HG03135 (cell line): ENCODE results near the gene F13A1.

Experiments used
- ATAC-seq: cut with Tn5 transposase; IDR thresholded peaks from one replicate; pipeline ENCODE4 v1.9.1; 2021; ENCODE audit warnings: mild to moderate bottlenecking, moderate library complexity; ENCODE audit not compliant: unreplicated experiment

Gene F13A1

GRCh38 chr6:6195080-6195479 lies 125.4 kb downstream of the F13A1 start:
- ATAC-seq, result no peak

GRCh38 chr6:6193221-6193745 lies 127.2 kb downstream of the F13A1 start:
- ATAC-seq, result no peak

GRCh38 chr6:6191909-6192308 lies 128.6 kb downstream of the F13A1 start:
- ATAC-seq, result no peak

- ATAC-seq, result no peak
These were observed 129.0 kb downstream of the F13A1 start for GRCh38 chr6:6191476-6191875.

GRCh38 chr6:6180684-6181083 lies 139.8 kb downstream of the F13A1 start:
- ATAC-seq, result no peak

GRCh38 chr6:6179858-6180623 lies 140.4 kb downstream of the F13A1 start:
- no peak for ATAC-seq

- ATAC-seq, result no peak
These were observed 141.7 kb downstream of the F13A1 start for GRCh38 chr6:6178795-6179194.

- ATAC-seq, result no peak
These were observed 142.7 kb downstream of the F13A1 start for GRCh38 chr6:6177754-6178153.

- ATAC-seq, result no peak
These were observed 143.8 kb downstream of the F13A1 start for GRCh38 chr6:6176586-6177228.

GRCh38 chr6:6176127-6176526 lies 144.3 kb downstream of the F13A1 start:
- ATAC-seq, result no peak

- ATAC-seq, result no peak
These were observed 151.3 kb downstream of the F13A1 start for GRCh38 chr6:6169141-6169540.

GRCh38 chr6:6166064-6166463 lies 154.4 kb downstream of the F13A1 start:
- ATAC-seq, result no peak

GRCh38 chr6:6164367-6164766 lies 156.1 kb downstream of the F13A1 start:
- no peak for ATAC-seq

GRCh38 chr6:6154335-6154734 lies 166.1 kb downstream of the F13A1 start:
- no peak for ATAC-seq

GRCh38 chr6:6152060-6152459 lies 168.4 kb downstream of the F13A1 start:
- no peak for ATAC-seq

GRCh38 chr6:6148192-6148815 lies 172.2 kb downstream of the F13A1 start:
- ATAC-seq, result no peak

GRCh38 chr6:6131492-6132109 lies 188.9 kb downstream of the F13A1 start:
- no peak for ATAC-seq

GRCh38 chr6:6125495-6125894 lies 195.0 kb downstream of the F13A1 start:
- no peak for ATAC-seq

- no peak for ATAC-seq
These were observed 196.7 kb downstream of the F13A1 start for GRCh38 chr6:6123803-6124202.

GRCh38 chr6:6121943-6122342 lies 198.5 kb downstream of the F13A1 start:
- no peak for ATAC-seq

- ATAC-seq, result no peak
These were observed 214.9 kb downstream of the F13A1 start for GRCh38 chr6:6105472-6106036.
